Naive thymus-derived CD4-positive, alpha-beta T cell (primary cell): ENCODE measurements around the gene BOLA2B. TPM values are rescaled to one million over a fixed set of nuclear protein-coding genes. Genes with fewer than 3 reads are reported as not detected.
"Not testable (repeated sequence)": the region's sequence is repeated elsewhere in the genome, so short reads cannot be mapped to it uniquely, and the experiment has no call there.

ENCODE experiments used
- ATAC-seq: fragments of 150-1000 bp; cut with Tn5 transposase; 2 replicates; pipeline ENCODE4 v1.10.0; 2021; ENCODE audit warnings: mild to moderate bottlenecking, moderate library complexity
- CTCF ChIA-PET: fragments of 350-600 bp; sonication (Branson Sonifier 250); formaldehyde crosslinking; loops from one replicate; lab custom pipeline; 2021; ENCODE audit warnings: antibody characterized with exemption; lab: Charles Lee
- POLR2A ChIA-PET: fragments of 350-600 bp; sonication (Branson Sonifier 250); formaldehyde crosslinking; loops from one replicate; lab custom pipeline; 2021; ENCODE audit warnings: antibody characterized with exemption, inconsistent platforms; lab: Charles Lee
- DNase-seq, 9 donors: peaks; one replicate each; pipeline versions ENCODE4 v3.0.0 to v3.0.0-alpha.2; 2020 to 2022; ENCODE audit warnings: mixed read lengths in 1 of 9
- H3K27ac ChIP-seq: one replicate; pipeline ENCODE4 v1.7.0; 2013; ENCODE audit warnings: mild to moderate bottlenecking, low read depth, low read length, moderate library complexity
- H3K27me3 ChIP-seq, 2 donors: one replicate each; pipeline ENCODE4 v1.7.0; 2013; ENCODE audit warnings: low read length in 2 of 2, mild to moderate bottlenecking in 2 of 2, moderate library complexity in 2 of 2; ENCODE audit not compliant: control insufficient read depth in 2 of 2, insufficient read depth in 2 of 2
- H3K36me3 ChIP-seq, 3 experiments: 1 replicate in 2 of 3; 2 replicates in 1 of 3; pipeline ENCODE4 v1.7.0; 2013; ENCODE audit warnings: low read length in 3 of 3, mild to moderate bottlenecking in 3 of 3, moderate library complexity in 1 of 3; ENCODE audit not compliant: insufficient read depth in 3 of 3, control insufficient read depth in 2 of 3
- H3K4me1 ChIP-seq, 2 donors: one replicate each; pipeline ENCODE4 v1.7.0; 2013; ENCODE audit warnings: low read length in 2 of 2, mild to moderate bottlenecking in 2 of 2, moderate library complexity in 1 of 2; ENCODE audit not compliant: control insufficient read depth in 2 of 2, insufficient read depth in 2 of 2
- H3K4me3 ChIP-seq: 2 replicates; pipeline ENCODE4 v1.7.0; 2013; ENCODE audit warnings: mild to moderate bottlenecking, low read length
- H3K9me3 ChIP-seq, 3 experiments: 1 replicate in 2 of 3; 2 replicates in 1 of 3; pipeline ENCODE4 v1.7.0; 2013; ENCODE audit warnings: low read length in 3 of 3; ENCODE audit not compliant: control insufficient read depth in 2 of 3
- H3K27ac Mint-ChIP-seq, 9 donors: one replicate each; pipeline ENCODE4 v1.8.0; 2020 to 2022; ENCODE audit warnings: mixed read lengths in 9 of 9, mild to moderate bottlenecking in 8 of 9, moderate library complexity in 5 of 9, inconsistent platforms in 2 of 9
- H3K27me3 Mint-ChIP-seq, 5 donors: one replicate each; pipeline ENCODE4 v1.8.0; 2021 to 2022; ENCODE audit warnings: mixed read lengths in 5 of 5, mild to moderate bottlenecking in 1 of 5
- H3K36me3 Mint-ChIP-seq, 5 donors: one replicate each; pipeline ENCODE4 v1.8.0; 2020 to 2022; ENCODE audit warnings: mixed read lengths in 5 of 5, mild to moderate bottlenecking in 3 of 5, inconsistent platforms in 1 of 5
- H3K4me1 Mint-ChIP-seq, 7 donors: one replicate each; pipeline ENCODE4 v1.8.0; 2020 to 2022; ENCODE audit warnings: mixed read lengths in 7 of 7, mild to moderate bottlenecking in 3 of 7, inconsistent platforms in 1 of 7
- H3K4me3 Mint-ChIP-seq, 10 donors: one replicate each; pipeline ENCODE4 v1.8.0; 2020 to 2022; ENCODE audit warnings: mild to moderate bottlenecking in 10 of 10, mixed read lengths in 10 of 10, moderate library complexity in 6 of 10, inconsistent platforms in 2 of 10
- H3K9me3 Mint-ChIP-seq, 11 donors: one replicate each; pipeline ENCODE4 v1.8.0; 2020 to 2022; ENCODE audit warnings: mixed read lengths in 11 of 11, mild to moderate bottlenecking in 4 of 11, inconsistent platforms in 1 of 11, moderate library complexity in 1 of 11
- intact Hi-C, 2 donors: fragments of 100-400 bp; cut with micrococcal nuclease; formaldehyde crosslinking; loops; one replicate each; pipeline ENCODE4 v1.15.1; 2023
- polyA plus RNA-seq, 2 donors: library from polyadenylated mRNA; unstranded; fragments of 300-500 nt; fragmentation: Illumina TruSeq; gene quantifications; one replicate each; pipeline ENCODE4 v1.2.3, GENCODE V29; 2021
- total RNA-seq, 6 experiments: library from RNA in 5 of 6; stranded (reverse) in 5 of 6; gene quantifications; 1 replicate in 5 of 6; 2 replicates in 1 of 6; pipeline ENCODE4 v1.2.3 and lab custom pipeline; 2021 to 2026

The BOLA2B gene
- total and polyA plus RNA-seq, 7 experiments from 2014 or later: 51.3 to 205 (median 72.1) TPM

GRCh38 chr16:30199608-30200343 lies 6.3 kb upstream of the BOLA2B start:
- DNase-seq, H3K36me3 ChIP-seq, H3K27me3 ChIP-seq, POLR2A ChIA-PET, H3K9me3 Mint-ChIP-seq, H3K9me3 ChIP-seq, H3K4me3 Mint-ChIP-seq, H3K27me3 Mint-ChIP-seq, H3K4me3 ChIP-seq, H3K27ac ChIP-seq, ATAC-seq, H3K4me1 Mint-ChIP-seq, intact Hi-C loops, H3K4me1 ChIP-seq, H3K27ac Mint-ChIP-seq, H3K36me3 Mint-ChIP-seq, CTCF ChIA-PET: not testable (repeated sequence)

DNA sequence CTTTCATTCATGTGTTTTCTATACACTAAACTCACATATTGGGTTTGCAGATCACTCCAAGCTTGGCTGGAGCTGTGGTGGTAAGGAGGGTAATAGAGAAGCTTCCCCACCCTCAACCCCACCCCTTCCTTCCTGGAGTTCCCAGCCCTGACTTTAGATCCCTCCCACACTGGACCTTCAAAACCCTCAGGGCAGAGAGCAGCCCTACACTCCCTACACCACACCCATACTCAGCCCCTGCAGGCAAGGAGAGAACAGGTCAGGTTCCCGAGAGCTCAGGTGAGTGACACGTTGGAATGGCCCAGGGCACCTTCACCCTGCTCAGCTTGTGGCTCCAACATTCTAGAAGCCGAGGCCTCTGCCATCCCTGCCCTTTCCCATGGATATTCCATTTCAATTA lies 5.6 kb upstream of the BOLA2B start, which contains the start of gene SULT1A3:
Gene SULT1A3 (plus strand): TSS at position 207 of the 400 bp plus-strand sequence. CDS start 1,474 bp downstream, outside the sequence.
- H3K4me3 Mint-ChIP-seq, H3K27me3 ChIP-seq, POLR2A ChIA-PET, H3K4me1 ChIP-seq, H3K27me3 Mint-ChIP-seq, intact Hi-C loops, CTCF ChIA-PET, H3K4me1 Mint-ChIP-seq, ATAC-seq, H3K9me3 ChIP-seq, H3K36me3 Mint-ChIP-seq, H3K27ac ChIP-seq, DNase-seq, H3K27ac Mint-ChIP-seq, H3K36me3 ChIP-seq, H3K9me3 Mint-ChIP-seq, H3K4me3 ChIP-seq: not testable (repeated sequence)

- H3K9me3 Mint-ChIP-seq, H3K36me3 ChIP-seq, H3K4me1 ChIP-seq, intact Hi-C loops, CTCF ChIA-PET, H3K27me3 ChIP-seq, H3K27ac Mint-ChIP-seq, H3K27ac ChIP-seq, H3K36me3 Mint-ChIP-seq, H3K9me3 ChIP-seq, H3K27me3 Mint-ChIP-seq, H3K4me1 Mint-ChIP-seq, POLR2A ChIA-PET, H3K4me3 Mint-ChIP-seq, ATAC-seq, H3K4me3 ChIP-seq: not testable (repeated sequence)
- DNase-seq: peak in 1 of 9 donors; percentile 15
Measured at GRCh38 chr16:30197001-30197400, 3.5 kb upstream of the BOLA2B start.

DNA sequence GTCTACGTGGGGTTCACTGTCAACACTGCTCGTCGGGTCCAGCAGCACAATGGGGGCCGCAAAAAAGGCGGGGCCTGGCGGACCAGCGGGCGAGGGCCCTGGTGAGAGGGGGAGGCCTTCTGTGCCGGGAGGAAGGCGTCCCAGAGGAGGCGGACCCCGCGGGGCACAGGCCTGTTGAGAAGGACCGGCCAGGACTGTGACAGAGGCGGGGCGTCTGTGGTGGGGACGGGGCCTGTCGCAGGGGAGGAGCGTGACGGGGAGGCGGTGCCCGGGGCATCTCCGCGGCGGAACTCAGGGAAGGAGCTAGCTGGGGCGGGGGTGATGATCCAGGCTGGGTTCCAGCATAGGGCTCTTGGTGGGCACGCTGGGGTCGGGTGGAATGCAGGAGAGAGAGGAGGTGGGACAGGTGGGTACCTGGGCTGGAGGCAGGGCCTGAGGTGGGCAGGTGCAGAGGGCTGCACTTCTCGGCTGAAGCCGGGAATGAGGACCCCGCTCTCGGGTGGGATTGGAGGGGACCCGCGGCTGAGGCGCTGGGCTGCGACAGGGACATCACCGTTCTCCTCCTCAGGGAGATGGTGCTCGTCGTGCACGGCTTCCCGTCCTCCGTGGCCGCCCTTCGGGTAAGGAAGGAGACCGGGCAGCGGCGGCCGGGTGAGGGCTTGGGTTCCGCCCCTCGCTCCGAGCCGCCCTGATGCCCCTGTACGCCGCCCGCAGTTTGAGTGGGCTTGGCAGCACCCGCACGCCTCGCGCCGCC lies 883 bp upstream of the BOLA2B start:
- H3K27ac Mint-ChIP-seq, H3K9me3 ChIP-seq, intact Hi-C loops, H3K27me3 Mint-ChIP-seq, POLR2A ChIA-PET, H3K4me3 ChIP-seq, H3K27me3 ChIP-seq, H3K36me3 Mint-ChIP-seq, H3K4me1 ChIP-seq, H3K9me3 Mint-ChIP-seq, CTCF ChIA-PET, H3K4me3 Mint-ChIP-seq, H3K4me1 Mint-ChIP-seq, H3K36me3 ChIP-seq: not testable (repeated sequence)
- ATAC-seq (peak; percentile 83), DNase-seq (peak in 2 of 9 donors; percentile 13 to 18)
- H3K27ac ChIP-seq: peak overlapping the region; percentile 29

DNA sequence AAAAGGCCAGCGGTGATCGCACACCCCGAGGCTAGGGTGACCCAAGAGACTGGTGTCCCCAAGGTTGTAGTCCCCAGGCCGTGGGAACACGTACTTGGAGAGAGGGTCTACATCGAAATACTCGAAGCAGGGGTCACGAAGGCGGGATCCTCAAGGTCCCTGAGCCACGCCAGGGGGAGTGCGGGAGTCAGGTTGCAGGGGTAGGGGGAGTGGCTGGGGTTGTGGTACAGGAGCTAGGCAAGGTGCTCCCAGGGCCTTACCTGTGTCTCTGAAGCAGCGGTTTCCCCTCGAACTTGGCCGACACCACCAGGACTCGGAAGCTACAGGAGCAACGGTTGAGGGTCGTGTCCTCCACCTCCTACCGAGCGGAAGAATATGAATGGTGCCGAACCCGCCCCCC lies 368 bp downstream of the BOLA2B start:
- H3K4me3 Mint-ChIP-seq, H3K4me1 Mint-ChIP-seq, CTCF ChIA-PET, H3K9me3 ChIP-seq, H3K36me3 Mint-ChIP-seq, H3K4me3 ChIP-seq, POLR2A ChIA-PET, H3K27me3 Mint-ChIP-seq, H3K27ac Mint-ChIP-seq, H3K9me3 Mint-ChIP-seq, H3K4me1 ChIP-seq, H3K27ac ChIP-seq, intact Hi-C loops, DNase-seq, H3K27me3 ChIP-seq, H3K36me3 ChIP-seq: not testable (repeated sequence)
- ATAC-seq: peak; percentile 33

DNA sequence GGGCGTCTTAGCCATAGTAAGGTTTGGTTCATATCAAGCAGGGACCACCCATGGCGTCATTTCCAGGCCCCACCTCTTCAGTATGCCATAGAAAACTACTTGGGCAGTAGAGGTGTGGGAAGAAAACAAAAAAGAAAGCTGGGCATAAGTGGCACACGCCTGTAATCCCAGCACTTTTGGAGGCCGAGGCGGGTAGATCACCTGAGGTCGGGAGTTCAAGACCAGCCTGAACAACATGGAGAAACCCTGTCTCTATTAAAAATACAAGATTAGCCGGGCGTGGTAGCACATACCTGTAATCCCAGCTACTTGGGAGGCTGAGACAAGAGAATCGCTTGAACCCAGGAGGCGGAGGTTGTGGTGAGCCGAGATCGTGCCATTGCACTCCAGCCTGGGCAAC lies 2.3 kb downstream of the BOLA2B start:
- Histone ChIP-seq H3K4me1 (peaks cover 20 to 21% of the 10 kb centered on the region in 2 donors), H3K36me3 (peaks cover 9 to 19% (median 17%) of the 10 kb centered on the region in 3 experiments)
- H3K4me3 ChIP-seq, ATAC-seq, H3K9me3 Mint-ChIP-seq, DNase-seq, H3K9me3 ChIP-seq, intact Hi-C loops, H3K27me3 ChIP-seq, H3K27me3 Mint-ChIP-seq, H3K27ac ChIP-seq, POLR2A ChIA-PET, CTCF ChIA-PET, H3K27ac Mint-ChIP-seq, H3K4me3 Mint-ChIP-seq: not testable (repeated sequence)
- H3K4me1 Mint-ChIP-seq: peaks cover 7 to 18% (median 9%) of the 10 kb centered on the region in 7 donors
- H3K36me3 Mint-ChIP-seq: peaks cover 4 to 16% (median 9%) of the 10 kb centered on the region in 5 donors
